HG02973 (cell line): Measurements from ENCODE around the gene KAT6B.

Experiments
- ATAC-seq: cut with Tn5 transposase; IDR thresholded peaks from one replicate; pipeline ENCODE4 v1.9.1; 2021; ENCODE audit warnings: moderate library complexity; ENCODE audit not compliant: unreplicated experiment

KAT6B gene

GRCh38 chr10:75008952-75009351 lies 182.6 kb downstream of the KAT6B start:
- no peak for ATAC-seq

- ATAC-seq: no peak
These were observed 183.0 kb downstream of the KAT6B start for GRCh38 chr10:75009426-75009825.

- no peak for ATAC-seq
These were observed 184.0 kb downstream of the KAT6B start for GRCh38 chr10:75010373-75010772.

- no peak for ATAC-seq
These were observed 184.8 kb downstream of the KAT6B start for GRCh38 chr10:75011221-75011620.

- no peak for ATAC-seq
These were observed 186.1 kb downstream of the KAT6B start for GRCh38 chr10:75012471-75012870.

GRCh38 chr10:75013007-75013406 lies 186.6 kb downstream of the KAT6B start:
- ATAC-seq: no peak

- no peak for ATAC-seq
These were observed 187.1 kb downstream of the KAT6B start for GRCh38 chr10:75013522-75013921.

- ATAC-seq: no peak
These were observed 188.3 kb downstream of the KAT6B start for GRCh38 chr10:75014516-75015230.

- no peak for ATAC-seq
These were observed 189.0 kb downstream of the KAT6B start for GRCh38 chr10:75015442-75015841.

- no peak for ATAC-seq
These were observed 189.9 kb downstream of the KAT6B start for GRCh38 chr10:75016325-75016724.

GRCh38 chr10:75018251-75018650 lies 191.9 kb downstream of the KAT6B start:
- ATAC-seq: no peak

- ATAC-seq: no peak
These were observed 192.4 kb downstream of the KAT6B start for GRCh38 chr10:75018686-75019307.

GRCh38 chr10:75019370-75019769 lies 193.0 kb downstream of the KAT6B start:
- ATAC-seq: no peak

- no peak for ATAC-seq
These were observed 193.8 kb downstream of the KAT6B start for GRCh38 chr10:75020168-75020567.

GRCh38 chr10:75021379-75022249 lies 195.2 kb downstream of the KAT6B start:
- no peak for ATAC-seq

GRCh38 chr10:75023074-75023473 lies 196.7 kb downstream of the KAT6B start:
- no peak for ATAC-seq

GRCh38 chr10:75024971-75025523 lies 198.6 kb downstream of the KAT6B start:
- no peak for ATAC-seq

GRCh38 chr10:75028049-75028448 lies 201.6 kb downstream of the KAT6B start:
- ATAC-seq: no peak

- ATAC-seq: no peak
These were observed 202.3 kb downstream of the KAT6B start for GRCh38 chr10:75028748-75029147.

GRCh38 chr10:75029420-75029819 lies 203.0 kb downstream of the KAT6B start:
- no peak for ATAC-seq

- ATAC-seq: no peak
These were observed 203.5 kb downstream of the KAT6B start for GRCh38 chr10:75029857-75030256.
